ENCODE data around the gene RGS12. TPM values are rescaled to one million over a fixed set of nuclear protein-coding genes. Genes with fewer than 3 reads are reported as not detected.

RGS12 gene
- total and polyA plus RNA-seq, 2 of the 13 experiments (the other 11 are each of a cell fraction or from before 2014, with no cell fraction given) = 21.0 to 27.7 TPM

GRCh38 chr4:3329887-3330286 lies 37.1 kb downstream of the RGS12 start (continued):
- TF ChIP-seq CEBPZ (IDR thresholded peaks at IDR 0.05; ENCODE audit: low read length) = no peak
- TF ChIP-seq ZNF570 (CRISPR knock-in tag; IDR thresholded peaks at IDR 0.05; ENCODE audit: borderline replicate concordance) = no peak
- TF ChIP-seq HNRNPH1 (optimal IDR thresholded peaks at IDR 0.05; ENCODE audit: low read depth, low read length) = no peak

- H3K27me3 ChIP-seq (ENCODE audit: control insufficient read depth in 1 of 2, insufficient read depth in 2 of 2, low read length in 2 of 2) = no peaks in the 10 kb centered on the region
- no peak overlapping the region for H3K4me2 ChIP-seq (ENCODE audit: low read depth, low read length)
- WGBS (ENCODE audit: low lambda C conversion rate) = 96% methylated on average over 5 of the region's 5 CpGs
- H3K79me2 ChIP-seq (ENCODE audit: insufficient read depth, low read length) = peaks cover 9% of the 10 kb centered on the region
- no peak overlapping the region for H2AFZ ChIP-seq (ENCODE audit: low read length)
- no TSS peak for BruUV-seq (replicated peaks)
- H3K27ac ChIP-seq (ENCODE audit: extremely low read length, insufficient read depth, low read length) = no peak overlapping the region
- DNase-seq (ENCODE audit: low spot score) (no peak), ATAC-seq (no peak), FAIRE-seq (no peak)
- no peak overlapping the region for H3K9ac ChIP-seq (ENCODE audit: insufficient read depth, low read depth, low read length)
- H3K4me3 ChIP-seq (replicated peaks in 1 of 3; ENCODE audit: insufficient read depth in 1 of 3, low read depth in 2 of 3, low read length in 3 of 3) = no peak overlapping the region
- TF ChIP-seq ZNF607 (CRISPR knock-in tag; IDR thresholded peaks at IDR 0.05; ENCODE audit: borderline replicate concordance) = no peak
- H3K9me3 ChIP-seq (ENCODE audit: low read length) = no peaks in the 10 kb centered on the region
- CTCF ChIA-PET (ENCODE audit: low intra/inter-chr PET ratio, low total read pairs) = no interaction called here
- H3K36me3 ChIP-seq (replicated peaks in 1 of 2; ENCODE audit: control insufficient read depth in 1 of 2, insufficient read depth in 2 of 2, low read length in 2 of 2) = peaks cover 4 to 7% of the 10 kb centered on the region in 2 experiments; a peak in 1 of 5 replicates
- intact Hi-C loops (cut with micrococcal nuclease; ENCODE audit: unreplicated experiment) = no loop called here
- in situ Hi-C loops (cut with HindIII; ENCODE audit: extremely low pct_ligation_motif_present, low pct_unique_long_range_greater_than_20kb) = no loop called here
- peaks cover 8% of the 10 kb centered on the region; the same call in 1 of the 2 replicates for H3K4me1 ChIP-seq (ENCODE audit: insufficient read depth, low read length)
- no peaks in the 10 kb centered on the region for H4K20me1 ChIP-seq (ENCODE audit: insufficient read depth, low read length)
- POLR2A ChIA-PET = interaction anchor here (0.6 kb wide), 1 partner anchor 464 kb away, joined by 3 read pairs; no protein-coding TSS in a partner anchor
These were observed 37.9 kb downstream of the RGS12 start for GRCh38 chr4:3330707-3331106.

Measured in HepG2 (cell line).